ENCODE results near the gene NR4A1.

- no peak for TF ChIP-seq ESRRG (CRISPR knock-in tag; IDR thresholded peaks at IDR 0.05)
- no peak for TF ChIP-seq TOX (CRISPR knock-in tag; IDR thresholded peaks at IDR 0.05; ENCODE audit: borderline replicate concordance)
- no peak for TF ChIP-seq PATZ1 (CRISPR knock-in tag; IDR thresholded peaks at IDR 0.05; ENCODE audit: borderline replicate concordance)
Measured at GRCh38 chr12:52083638-52083996, 32.4 kb downstream of the NR4A1 start.
